MCF 10A (cell line): Measurements from ENCODE around the gene RBFA. TPM values are rescaled to one million over a fixed set of nuclear protein-coding genes. Genes with fewer than 3 reads are reported as not detected.

Experiments used
- BruUV-seq: library from RNA; stranded (reverse); fragments of 400-500 nt; replicated peaks from 2 replicates; lab custom pipeline; 2021; lab: Mats Ljungman, UMichigan
- CTCF ChIA-PET: fragments of 300-600 bp; sonication (Branson Sonifier 250); formaldehyde crosslinking; extraction: SDS; loops from one replicate; lab custom pipeline; 2021; ENCODE audit warnings: antibody characterized with exemption, inconsistent platforms; lab: Yijun Ruan, JAX
- POLR2A ChIA-PET: fragments of 300-600, 350-650 bp; sonication (Branson Sonifier 250); formaldehyde crosslinking; extraction: SDS; loops from one replicate; lab custom pipeline; 2020; ENCODE audit warnings: antibody characterized with exemption, inconsistent platforms; lab: Yijun Ruan, JAX
- DNase-seq: peaks from one replicate; pipeline ENCODE4 v3.0.0-alpha.2; 2018; ENCODE audit not compliant: unreplicated experiment
- H3K27ac Mint-ChIP-seq: one replicate; pipeline ENCODE4 v1.8.0; 2022; ENCODE audit warnings: mild to moderate bottlenecking, low read depth, mixed read lengths; ENCODE audit not compliant: unreplicated experiment
- H3K27me3 Mint-ChIP-seq: one replicate; pipeline ENCODE4 v1.8.0; 2022; ENCODE audit warnings: mixed read lengths; ENCODE audit not compliant: insufficient read depth, unreplicated experiment
- H3K36me3 Mint-ChIP-seq: one replicate; pipeline ENCODE4 v1.8.0; 2022; ENCODE audit warnings: mild to moderate bottlenecking, moderate library complexity, mixed read lengths; ENCODE audit not compliant: insufficient read depth, unreplicated experiment
- H3K4me1 Mint-ChIP-seq: one replicate; pipeline ENCODE4 v1.8.0; 2022; ENCODE audit warnings: mixed read lengths; ENCODE audit not compliant: insufficient read depth, unreplicated experiment
- H3K4me3 Mint-ChIP-seq: one replicate; pipeline ENCODE4 v1.8.0; 2022; ENCODE audit warnings: mild to moderate bottlenecking, moderate library complexity, mixed read lengths; ENCODE audit not compliant: unreplicated experiment
- H3K9me3 Mint-ChIP-seq: one replicate; pipeline ENCODE4 v1.8.0; 2022; ENCODE audit warnings: mixed read lengths; ENCODE audit not compliant: unreplicated experiment
- CTCF ChIP-seq: fragments of 200-600 bp; IDR thresholded peaks from one replicate; pipeline ENCODE4 v1.8.0; 2022; ENCODE audit warnings: antibody characterized with exemption, mild to moderate bottlenecking; ENCODE audit not compliant: unreplicated experiment
- intact Hi-C: fragments of 100-400 bp; cut with micrococcal nuclease; formaldehyde crosslinking; loops from 2 replicates; pipeline ENCODE4 v1.14.1; 2022
- total RNA-seq: library from RNA; stranded (reverse); gene quantifications from 2 replicates; pipeline ENCODE4 v1.2.3, GENCODE V29; 2022

Gene RBFA
- total RNA-seq, 1 experiment from 2014 or later, result 47.4 TPM

- H3K4me1 Mint-ChIP-seq, result peaks cover 23% of the 10 kb centered on the region
- intact Hi-C loops, result loop anchor here (1.0 to 5.0 kb wide), 3 partner anchors 23 to 79 kb away; partner anchors contain the start of gene TXNL4A
Observed at GRCh38 chr18:80033181-80034067, 810 bp upstream of the RBFA start.

GRCh38 chr18:80034852-80035406 lies 695 bp downstream of the RBFA start:
- ChIA-PET POLR2A (interaction anchor here (0.7 to 5.3 kb wide), 15 partner anchors 25 to 355 kb away, joined by 3 to 113 read pairs (median 6); partner anchors contain the start of genes ADNP2 and TXNL4A), CTCF (interaction anchor here (0.6 to 1.9 kb wide), 8 partner anchors 25 to 107 kb away, joined by 3 to 9 read pairs (median 3); no protein-coding TSS in a partner anchor)
- Mint-ChIP-seq H3K27ac (peak overlapping the region; percentile 100), H3K27me3 (no peaks in the 10 kb centered on the region), H3K36me3 (peaks cover 6% of the 10 kb centered on the region), H3K4me1 (peaks cover 23% of the 10 kb centered on the region), H3K4me3 (peak overlapping the region; percentile 92), H3K9me3 (no peaks in the 10 kb centered on the region)
- TSS peak; percentile 51 for BruUV-seq
- DNase-seq, result peak; percentile 9
- TF ChIP-seq CTCF, result no peak
- intact Hi-C loops, result loop anchor here (5.0 kb wide), 2 partner anchors 77 to 117 kb away; no protein-coding TSS in a partner anchor

More at GRCh38 chr18:80033181-80034067, 810 bp upstream of the RBFA start:
- Mint-ChIP-seq H3K27ac (peak overlapping the region; percentile 100), H3K9me3 (no peaks in the 10 kb centered on the region), H3K27me3 (no peaks in the 10 kb centered on the region), H3K36me3 (peaks cover 6% of the 10 kb centered on the region), H3K4me3 (peak overlapping the region; percentile 92)
- DNase-seq, result peak; percentile 4
- no TSS peak for BruUV-seq
- ChIA-PET CTCF (interaction anchor here (0.6 to 1.9 kb wide), 6 partner anchors 23 to 105 kb away, joined by 3 to 9 read pairs (median 4); no protein-coding TSS in a partner anchor), POLR2A (interaction anchor here (0.6 to 5.3 kb wide), 17 partner anchors 23 to 355 kb away, joined by 3 to 113 read pairs (median 4); partner anchors contain the start of genes ADNP2, HSBP1L1, SLC66A2 and TXNL4A)
- TF ChIP-seq CTCF, result no peak

GRCh38 chr18:80035997-80036396 lies 1.8 kb downstream of the RBFA start:
- no peak for DNase-seq
- TF ChIP-seq CTCF, result no peak
- Mint-ChIP-seq H3K27me3 (no peaks in the 10 kb centered on the region), H3K27ac (no peak overlapping the region), H3K4me3 (peak overlapping the region; percentile 92), H3K4me1 (peaks cover 23% of the 10 kb centered on the region), H3K9me3 (no peaks in the 10 kb centered on the region), H3K36me3 (peaks cover 6% of the 10 kb centered on the region)
- ChIA-PET POLR2A (no interaction called here), CTCF (interaction anchor here (0.6 to 0.8 kb wide), 2 partner anchors 49 to 107 kb away, joined by 3 to 4 read pairs; no protein-coding TSS in a partner anchor)
- intact Hi-C loops, result loop anchor here (5.0 kb wide), 1 partner anchor 116 kb away; no protein-coding TSS in a partner anchor
- no TSS peak for BruUV-seq
